CD4-positive, alpha-beta T cell treated with Interleukin-2 at 100 ng/mL for 4 hours (primary cell): ENCODE data around the gene PGLYRP4.

Experiments used
- DNase-seq: peaks from one replicate; pipeline ENCODE4 v3.0.0-alpha.2; 2020; ENCODE audit warnings: low spot score

The PGLYRP4 gene

GRCh38 chr1:153288634-153289275 lies 59.9 kb downstream of the PGLYRP4 start:
- no peak for DNase-seq
